T-helper 2 cell treated with Interferon-gamma antibody and Interleukin-4, amounts not matched to agents 5 μg/mL and 100 μg/mL, for 36 hours (primary cell): ENCODE measurements around the gene SNAI1.
A peak's percentile ranks its signal among the peaks of the same experiment; 100 is the strongest.

ENCODE experiments used
- DNase-seq: peaks from one replicate; pipeline ENCODE4 v3.0.0; 2021; ENCODE audit warnings: low spot score
- H3K27ac Mint-ChIP-seq: one replicate; pipeline ENCODE4 v1.8.0; 2021; ENCODE audit warnings: mild to moderate bottlenecking, mixed read lengths
- H3K27me3 Mint-ChIP-seq: one replicate; pipeline ENCODE4 v1.8.0; 2021; ENCODE audit warnings: low read depth, mixed read lengths
- H3K36me3 Mint-ChIP-seq: one replicate; pipeline ENCODE4 v1.8.0; 2021; ENCODE audit warnings: low read depth, mixed read lengths
- H3K4me1 Mint-ChIP-seq: one replicate; pipeline ENCODE4 v1.8.0; 2021; ENCODE audit warnings: low read depth, mixed read lengths
- H3K4me3 Mint-ChIP-seq: one replicate; pipeline ENCODE4 v1.8.0; 2022; ENCODE audit warnings: mild to moderate bottlenecking, moderate library complexity, mixed read lengths
- H3K9me3 Mint-ChIP-seq: one replicate; pipeline ENCODE4 v1.8.0; 2021; ENCODE audit warnings: mixed read lengths

SNAI1 gene

GRCh38 chr20:49982346-49983122 lies at the start of gene SNAI1:
Gene SNAI1, plus strand, starts transcription at chr20:49982980. Its CDS starts 80 bp downstream, at chr20:49983060.
- DNase-seq: peak; percentile 81
- no peaks in the 10 kb centered on the region for H3K36me3 Mint-ChIP-seq
- H3K4me3 Mint-ChIP-seq: peak within 1 kb of the TSS; percentile 71
- peak within 1 kb of the TSS; percentile 26 for H3K27ac Mint-ChIP-seq
- H3K9me3 Mint-ChIP-seq: no peaks in the 10 kb centered on the region
- H3K27me3 Mint-ChIP-seq: peaks cover 29% of the 10 kb centered on the region
- H3K4me1 Mint-ChIP-seq: peaks cover 10% of the 10 kb centered on the region

GRCh38 chr20:49935746-49936152 lies 47.0 kb upstream of the SNAI1 start:
- Mint-ChIP-seq H3K9me3 (no peaks in the 10 kb centered on the region), H3K4me3 (peak overlapping the region; percentile 95), H3K36me3 (peaks cover 12% of the 10 kb centered on the region), H3K27ac (no peak overlapping the region), H3K4me1 (peaks cover 36% of the 10 kb centered on the region), H3K27me3 (no peaks in the 10 kb centered on the region)
- no peak for DNase-seq

GRCh38 chr20:49936153-49937026 lies 46.4 kb upstream of the SNAI1 start, which contains the start of gene RNF114:
Gene RNF114, plus strand, starts transcription at chr20:49936397. Its CDS starts 16 bp downstream, at chr20:49936413.
- DNase-seq: peak; percentile 85
- H3K4me1 Mint-ChIP-seq: peaks cover 36% of the 10 kb centered on the region
- peaks cover 18% of the 10 kb centered on the region for H3K36me3 Mint-ChIP-seq
- no peaks in the 10 kb centered on the region for H3K27me3 Mint-ChIP-seq
- H3K27ac Mint-ChIP-seq: peak within 1 kb of the TSS; percentile 89
- H3K4me3 Mint-ChIP-seq: peak within 1 kb of the TSS; percentile 95
- H3K9me3 Mint-ChIP-seq: no peaks in the 10 kb centered on the region

- Mint-ChIP-seq H3K36me3 (peaks cover 20% of the 10 kb centered on the region), H3K9me3 (no peaks in the 10 kb centered on the region), H3K27ac (peak overlapping the region; percentile 89), H3K4me1 (peaks cover 36% of the 10 kb centered on the region), H3K27me3 (no peaks in the 10 kb centered on the region), H3K4me3 (peak overlapping the region; percentile 95)
- no peak for DNase-seq
Measured at GRCh38 chr20:49937027-49937929, 45.5 kb upstream of the SNAI1 start.

- no peak for DNase-seq
- Mint-ChIP-seq H3K4me1 (peaks cover 37% of the 10 kb centered on the region), H3K36me3 (peaks cover 24% of the 10 kb centered on the region), H3K4me3 (peak overlapping the region; percentile 95), H3K9me3 (no peaks in the 10 kb centered on the region), H3K27me3 (no peaks in the 10 kb centered on the region), H3K27ac (peak overlapping the region; percentile 18)
Measured at GRCh38 chr20:49938173-49939163, 44.3 kb upstream of the SNAI1 start.

- Mint-ChIP-seq H3K4me1 (peaks cover 33% of the 10 kb centered on the region), H3K27ac (no peak overlapping the region), H3K4me3 (no peak overlapping the region), H3K9me3 (no peaks in the 10 kb centered on the region), H3K27me3 (no peaks in the 10 kb centered on the region), H3K36me3 (peaks cover 39% of the 10 kb centered on the region)
- DNase-seq: no peak
Measured at GRCh38 chr20:49941456-49941855, 41.3 kb upstream of the SNAI1 start.

- no peak overlapping the region for H3K4me3 Mint-ChIP-seq
- peaks cover 27% of the 10 kb centered on the region for H3K4me1 Mint-ChIP-seq
- no peaks in the 10 kb centered on the region for H3K9me3 Mint-ChIP-seq
Measured at GRCh38 chr20:49942303-49942702, 40.5 kb upstream of the SNAI1 start.

GRCh38 chr20:49942942-49943341 lies 39.8 kb upstream of the SNAI1 start:
- Mint-ChIP-seq H3K27me3 (no peaks in the 10 kb centered on the region), H3K36me3 (peaks cover 45% of the 10 kb centered on the region), H3K9me3 (no peaks in the 10 kb centered on the region), H3K27ac (no peak overlapping the region), H3K4me3 (no peak overlapping the region), H3K4me1 (peaks cover 21% of the 10 kb centered on the region)
- DNase-seq: no peak

More at GRCh38 chr20:49942303-49942702, 40.5 kb upstream of the SNAI1 start:
- no peak for DNase-seq
- Mint-ChIP-seq H3K27me3 (no peaks in the 10 kb centered on the region), H3K36me3 (peaks cover 45% of the 10 kb centered on the region), H3K27ac (no peak overlapping the region)

- no peaks in the 10 kb centered on the region for H3K9me3 Mint-ChIP-seq
- H3K27ac Mint-ChIP-seq: no peak overlapping the region
Measured at GRCh38 chr20:49945306-49945700, 37.5 kb upstream of the SNAI1 start.

GRCh38 chr20:49945701-49946477 lies 36.9 kb upstream of the SNAI1 start:
- Mint-ChIP-seq H3K4me3 (no peak overlapping the region), H3K9me3 (no peaks in the 10 kb centered on the region), H3K4me1 (peaks cover 4% of the 10 kb centered on the region), H3K27ac (no peak overlapping the region), H3K36me3 (peaks cover 59% of the 10 kb centered on the region), H3K27me3 (no peaks in the 10 kb centered on the region)
- DNase-seq: no peak

More at GRCh38 chr20:49945306-49945700, 37.5 kb upstream of the SNAI1 start:
- Mint-ChIP-seq H3K36me3 (peaks cover 56% of the 10 kb centered on the region), H3K4me1 (peaks cover 4% of the 10 kb centered on the region), H3K4me3 (no peak overlapping the region), H3K27me3 (no peaks in the 10 kb centered on the region)
- no peak for DNase-seq

GRCh38 chr20:49948178-49948577 lies 34.6 kb upstream of the SNAI1 start:
- H3K4me3 Mint-ChIP-seq: no peak overlapping the region
- H3K36me3 Mint-ChIP-seq: peaks cover 65% of the 10 kb centered on the region
- no peak overlapping the region for H3K27ac Mint-ChIP-seq
- no peaks in the 10 kb centered on the region for H3K27me3 Mint-ChIP-seq
- H3K4me1 Mint-ChIP-seq: peaks cover 3% of the 10 kb centered on the region
- no peak for DNase-seq
- H3K9me3 Mint-ChIP-seq: no peaks in the 10 kb centered on the region
